Adipocyte (in vitro differentiated cells): ENCODE data around the gene NR2F1.
A peak's percentile ranks its signal among the peaks of the same experiment; 100 is the strongest.

Source experiments
- DNase-seq: peaks from one replicate; pipeline ENCODE4 v3.0.0-alpha.2; 2015; ENCODE audit warnings: low read depth
- H3K27me3 ChIP-seq: replicated peaks from 2 replicates; pipeline ENCODE4 v1.7.0; 2013; ENCODE audit warnings: mild to moderate bottlenecking, low read length, moderate library complexity; ENCODE audit not compliant: control insufficient read depth, insufficient read depth
- H3K36me3 ChIP-seq: 2 replicates; pipeline ENCODE4 v1.7.0; 2013; ENCODE audit warnings: low read length, mild to moderate bottlenecking, moderate library complexity; ENCODE audit not compliant: control insufficient read depth, insufficient read depth, severe bottlenecking
- H3K4me1 ChIP-seq: 2 replicates; pipeline ENCODE4 v1.7.0; 2013; ENCODE audit warnings: mild to moderate bottlenecking, low read length, moderate library complexity; ENCODE audit not compliant: control insufficient read depth, insufficient read depth
- H3K4me3 ChIP-seq: 2 replicates; pipeline ENCODE4 v1.7.0; 2013; ENCODE audit warnings: mild to moderate bottlenecking, low read length, moderate library complexity
- H3K9ac ChIP-seq: 2 replicates; pipeline ENCODE4 v1.7.0; 2013; ENCODE audit warnings: mild to moderate bottlenecking, low read length, moderate library complexity
- H3K9me3 ChIP-seq: 2 replicates; pipeline ENCODE4 v1.7.0; 2013; ENCODE audit warnings: mild to moderate bottlenecking, low read length, moderate library complexity; ENCODE audit not compliant: control insufficient read depth

The NR2F1 gene

DNA sequence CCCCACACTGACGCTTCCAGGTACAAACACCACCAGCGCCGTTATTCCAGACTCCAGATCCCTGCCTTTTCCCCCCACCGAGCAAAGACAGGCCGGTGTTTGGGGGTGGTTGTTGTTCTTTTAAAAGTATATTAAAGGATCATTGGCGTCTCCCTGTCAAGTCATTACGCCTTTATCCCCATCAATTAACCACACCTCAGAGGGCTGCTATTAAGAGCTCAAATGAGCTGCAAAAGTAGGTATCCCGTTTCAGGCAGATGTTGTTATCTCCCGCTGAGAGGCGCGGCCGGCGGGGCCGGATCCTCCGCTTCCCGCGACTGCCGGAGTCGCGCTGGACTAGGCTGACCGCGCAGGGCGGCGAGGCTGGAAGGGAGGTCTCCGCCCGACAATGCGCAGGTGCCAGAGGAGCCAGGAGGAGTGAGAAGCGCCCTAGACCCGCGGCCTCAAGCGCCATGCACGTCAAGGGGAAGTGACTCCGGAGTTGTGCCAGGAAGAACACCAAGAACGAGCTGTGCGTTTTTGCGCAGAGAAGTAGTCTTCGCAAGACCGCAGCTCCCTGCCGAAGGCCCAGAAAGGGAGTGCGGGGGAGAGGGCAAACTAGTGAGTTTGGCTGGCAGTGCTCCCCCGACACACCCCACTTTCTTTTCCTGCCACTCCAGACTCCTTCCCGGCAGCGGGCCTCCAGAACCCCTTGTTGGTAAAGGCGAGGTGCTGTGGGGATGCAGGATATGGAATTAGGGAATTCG lies 10.2 kb upstream of the NR2F1 start:
- no peak for DNase-seq
- Histone ChIP-seq H3K36me3 (no peaks in the 10 kb centered on the region), H3K9ac (no peak overlapping the region), H3K4me3 (peak overlapping the region; percentile 60), H3K27me3 (no peaks in the 10 kb centered on the region), H3K4me1 (no peaks in the 10 kb centered on the region), H3K9me3 (no peaks in the 10 kb centered on the region)

DNA sequence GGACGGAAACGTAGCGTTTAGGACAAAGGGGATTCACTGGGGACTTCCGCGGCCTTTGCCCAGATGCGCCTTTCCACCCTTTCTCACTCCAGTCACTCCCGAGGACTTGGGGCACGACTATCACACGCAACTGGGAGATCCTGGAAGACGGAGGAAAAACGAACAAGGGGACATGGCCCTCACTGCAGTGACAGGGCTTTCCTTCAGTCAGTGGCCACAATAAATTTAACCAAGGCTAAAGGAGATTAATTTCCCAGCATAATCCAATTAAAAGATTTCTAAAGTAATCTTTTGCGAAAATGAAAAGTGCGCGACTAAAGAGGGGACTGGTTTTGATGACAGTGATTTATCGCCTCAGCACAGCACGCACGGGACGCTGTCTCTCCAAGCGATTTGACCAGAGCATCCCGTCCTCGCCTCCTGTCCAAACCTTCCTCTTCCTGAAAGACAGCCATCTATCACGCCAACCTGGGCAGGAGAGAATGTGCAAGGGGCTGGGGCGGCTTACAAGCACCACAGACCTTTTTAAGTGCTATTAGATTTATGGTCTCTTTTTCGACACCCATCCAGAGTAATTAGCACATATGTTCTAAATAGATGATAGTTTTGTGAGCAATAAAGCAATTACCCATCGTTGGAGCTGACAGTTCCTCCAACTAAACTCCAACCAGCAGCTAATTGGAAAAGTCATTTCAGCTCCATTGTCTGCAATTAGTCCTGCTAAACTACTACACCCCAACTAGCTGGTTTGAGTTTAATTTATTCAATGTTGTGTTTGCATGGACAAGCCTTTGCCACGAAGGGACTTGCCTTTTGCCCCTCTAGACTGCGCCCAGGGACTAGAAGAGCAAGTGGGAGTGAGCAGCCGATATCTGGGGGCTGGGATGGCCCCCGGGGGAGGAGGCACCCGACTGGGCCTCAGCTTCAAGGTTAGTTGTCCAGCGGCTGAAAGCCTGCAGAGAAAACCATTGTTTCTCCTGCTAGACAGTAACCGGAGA lies 9.4 kb upstream of the NR2F1 start:
- H3K27me3 ChIP-seq = no peaks in the 10 kb centered on the region
- H3K9me3 ChIP-seq = no peaks in the 10 kb centered on the region
- H3K4me3 ChIP-seq = no peak overlapping the region
- H3K4me1 ChIP-seq = no peaks in the 10 kb centered on the region
- H3K9ac ChIP-seq = no peak overlapping the region
- DNase-seq = no peak
- no peaks in the 10 kb centered on the region for H3K36me3 ChIP-seq

DNA sequence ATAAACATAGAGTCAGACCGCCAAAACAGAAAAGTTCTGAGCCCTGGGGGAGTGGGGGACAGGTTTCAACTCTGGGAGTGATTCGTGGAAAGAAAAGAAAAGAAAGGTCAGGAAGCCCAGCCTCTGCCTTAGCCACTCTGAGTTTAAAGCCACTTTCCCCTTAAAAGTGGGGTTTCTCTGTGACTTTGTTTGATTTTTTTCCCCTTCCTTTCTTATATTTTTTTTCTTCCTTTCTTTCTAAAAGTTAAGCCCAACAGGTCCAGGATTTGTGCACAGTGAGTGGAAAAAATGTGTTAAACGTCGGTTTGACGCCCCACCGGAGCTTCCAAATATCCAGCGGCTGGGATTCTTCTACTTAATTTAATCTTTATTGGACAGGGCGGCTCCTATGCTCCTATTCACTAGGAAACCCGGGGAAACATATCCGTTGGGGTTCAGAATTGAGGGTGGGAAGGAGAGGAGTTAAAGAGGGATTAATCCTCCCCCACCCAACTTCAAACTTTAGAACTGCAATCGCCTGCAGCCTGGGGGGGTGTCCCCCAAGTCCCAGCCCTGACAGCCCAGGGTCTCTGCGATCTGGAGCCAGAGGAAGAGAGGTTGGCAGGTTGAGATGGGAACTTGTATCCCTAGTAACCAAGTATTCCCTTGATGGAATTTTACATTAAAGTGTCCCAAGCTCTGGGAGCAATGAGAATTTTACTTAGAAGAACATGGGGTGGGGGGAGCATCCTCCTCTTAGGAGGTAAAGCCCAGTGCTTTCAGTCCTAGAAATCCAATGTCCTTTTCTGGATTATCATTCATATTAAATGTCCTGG lies 8.3 kb upstream of the NR2F1 start:
- H3K36me3 ChIP-seq = no peaks in the 10 kb centered on the region
- H3K9me3 ChIP-seq = no peaks in the 10 kb centered on the region
- H3K9ac ChIP-seq = no peak overlapping the region
- no peak overlapping the region for H3K4me3 ChIP-seq
- H3K4me1 ChIP-seq = no peaks in the 10 kb centered on the region
- DNase-seq = no peak
- H3K27me3 ChIP-seq = no peaks in the 10 kb centered on the region

DNA sequence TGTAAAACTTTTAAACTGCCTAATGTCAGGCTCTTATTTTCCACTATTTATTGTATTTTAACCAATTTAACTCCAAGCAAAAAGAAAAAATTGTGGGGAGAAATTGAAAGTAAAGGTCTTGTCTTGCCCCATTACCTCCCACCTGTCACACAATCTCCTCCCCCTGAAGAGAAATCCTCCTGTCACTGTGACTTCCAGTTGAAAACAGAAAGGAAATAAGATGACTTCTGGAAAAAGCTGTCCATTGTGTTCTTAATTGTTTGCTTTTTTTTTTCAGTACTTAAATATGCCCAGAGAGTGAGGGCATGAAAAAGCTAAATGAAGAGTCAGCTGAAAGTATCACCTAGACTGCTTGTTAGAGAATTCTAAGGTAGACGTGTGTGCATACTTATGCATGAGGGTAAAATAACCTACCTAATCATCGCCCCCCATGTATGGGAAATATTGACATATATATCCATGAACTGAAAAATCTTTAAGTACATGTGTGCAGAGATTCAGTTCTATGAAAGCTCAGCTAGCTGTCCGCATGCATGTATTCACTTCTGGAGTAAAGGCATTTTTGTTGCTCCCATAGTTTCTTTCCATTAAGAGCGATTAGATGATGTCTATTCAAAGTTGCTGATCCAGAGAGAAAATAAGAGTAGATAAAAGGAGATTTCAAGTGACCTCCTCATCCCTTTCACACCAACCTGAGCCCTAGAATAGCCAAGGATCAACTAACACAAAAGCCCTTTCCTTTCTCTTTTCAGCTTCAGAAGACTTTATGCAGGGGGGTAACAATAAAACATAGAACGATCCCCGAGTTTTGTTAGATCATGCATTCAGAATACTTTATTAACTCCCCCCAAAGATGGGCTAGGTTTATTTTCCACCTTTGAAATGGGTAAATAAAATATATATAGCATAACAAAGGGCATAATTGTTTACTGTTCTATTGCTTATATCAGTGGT lies 7.3 kb upstream of the NR2F1 start:
- no peak for DNase-seq
- Histone ChIP-seq H3K4me1 (no peaks in the 10 kb centered on the region), H3K4me3 (no peak overlapping the region), H3K27me3 (no peaks in the 10 kb centered on the region), H3K36me3 (no peaks in the 10 kb centered on the region), H3K9me3 (no peaks in the 10 kb centered on the region), H3K9ac (no peak overlapping the region)

DNA sequence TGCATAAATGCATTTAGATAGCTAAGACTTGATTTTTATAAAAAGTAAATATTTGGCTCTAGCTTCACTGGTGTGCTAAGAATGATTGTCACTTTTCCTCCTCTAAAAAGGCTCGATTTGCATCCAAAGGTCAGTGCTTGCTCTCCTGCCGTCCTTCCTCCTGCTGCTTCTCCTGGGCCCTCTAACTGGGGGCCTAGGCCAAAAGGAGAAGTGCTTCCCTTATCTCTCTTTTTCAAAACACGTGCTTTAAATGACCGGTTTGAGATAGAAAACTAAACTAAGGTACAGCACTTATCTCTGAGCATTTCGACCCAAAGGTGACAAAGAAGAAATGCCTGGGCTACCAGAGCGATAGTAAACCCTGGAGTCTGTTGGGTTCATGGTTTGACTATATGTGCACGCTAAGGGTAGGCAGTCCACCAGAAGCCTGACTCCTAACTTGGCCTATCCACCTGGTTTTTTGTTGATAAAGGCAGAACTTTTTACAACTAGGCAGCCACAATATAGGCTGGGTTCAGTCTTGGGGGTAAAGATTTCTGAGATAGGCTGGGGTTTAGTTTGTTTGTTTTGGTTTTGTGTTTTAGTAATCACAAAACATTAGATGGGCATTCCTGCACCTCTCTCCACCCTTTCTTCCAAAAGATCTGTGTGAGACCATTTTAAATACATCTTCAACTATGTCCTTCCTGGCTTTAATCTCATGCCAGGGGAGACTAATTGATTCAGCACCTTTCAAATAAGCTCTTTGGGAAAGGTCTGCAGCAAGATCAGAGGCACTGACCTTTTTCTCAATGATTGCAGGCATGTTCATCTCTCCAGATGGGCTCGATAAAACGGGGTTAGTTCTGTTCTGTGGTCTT lies 5.8 kb upstream of the NR2F1 start:
- H3K36me3 ChIP-seq = no peaks in the 10 kb centered on the region
- no peak for DNase-seq
- peaks cover under 1% of the 10 kb centered on the region for H3K4me1 ChIP-seq
- H3K9ac ChIP-seq = no peak overlapping the region
- H3K4me3 ChIP-seq = no peak overlapping the region
- no peaks in the 10 kb centered on the region for H3K27me3 ChIP-seq
- H3K9me3 ChIP-seq = no peaks in the 10 kb centered on the region

DNA sequence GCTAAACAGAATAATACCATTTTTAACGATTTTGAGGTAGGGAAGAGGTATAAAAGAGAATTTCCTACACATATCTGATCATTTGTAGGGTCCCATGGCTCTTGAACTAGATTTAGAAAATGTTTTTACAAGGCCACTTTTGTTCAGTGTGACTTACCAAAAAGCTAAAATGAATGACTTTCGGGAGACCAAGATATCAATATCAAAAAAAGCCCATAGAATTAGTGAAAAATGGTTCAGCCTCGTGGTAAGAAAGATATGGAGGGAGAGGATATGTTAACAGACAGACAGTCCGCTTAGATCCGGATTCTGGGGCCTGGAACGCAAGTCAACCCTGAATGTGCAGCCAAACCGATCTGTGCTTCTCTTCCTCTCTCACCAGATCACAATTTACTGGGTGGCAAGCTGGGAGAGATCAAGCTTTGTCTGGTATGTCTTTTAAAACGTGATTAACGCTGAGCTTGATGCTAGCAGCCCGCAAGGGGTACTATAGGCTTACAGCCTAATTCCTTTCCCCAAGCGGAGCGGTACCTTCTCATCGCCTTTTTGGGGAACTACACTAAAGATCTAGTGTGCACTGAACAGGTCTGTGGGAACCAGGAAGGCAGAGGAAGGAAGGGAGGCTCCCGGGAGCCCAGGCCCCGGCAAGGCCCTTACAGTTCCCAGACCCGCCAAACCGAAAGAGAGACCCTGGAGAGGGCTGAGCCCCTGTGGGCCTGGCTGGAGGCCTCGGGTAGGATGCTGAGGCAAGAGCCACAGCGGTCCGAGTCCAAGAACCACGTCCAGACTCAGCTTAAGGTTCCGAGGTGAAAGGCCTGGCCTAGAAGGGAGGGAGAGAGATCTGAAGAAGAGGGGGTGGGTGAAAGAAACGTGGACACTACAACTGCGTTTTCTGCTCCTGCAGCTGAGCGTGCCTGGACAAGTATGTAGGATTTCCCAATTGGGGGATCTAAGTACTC lies 4.9 kb upstream of the NR2F1 start:
- Histone ChIP-seq H3K27me3 (no peaks in the 10 kb centered on the region), H3K4me3 (peak overlapping the region; percentile 84), H3K9ac (peak overlapping the region; percentile 79), H3K4me1 (peaks cover 4% of the 10 kb centered on the region), H3K9me3 (no peaks in the 10 kb centered on the region), H3K36me3 (no peaks in the 10 kb centered on the region)
- DNase-seq = no peak

DNA sequence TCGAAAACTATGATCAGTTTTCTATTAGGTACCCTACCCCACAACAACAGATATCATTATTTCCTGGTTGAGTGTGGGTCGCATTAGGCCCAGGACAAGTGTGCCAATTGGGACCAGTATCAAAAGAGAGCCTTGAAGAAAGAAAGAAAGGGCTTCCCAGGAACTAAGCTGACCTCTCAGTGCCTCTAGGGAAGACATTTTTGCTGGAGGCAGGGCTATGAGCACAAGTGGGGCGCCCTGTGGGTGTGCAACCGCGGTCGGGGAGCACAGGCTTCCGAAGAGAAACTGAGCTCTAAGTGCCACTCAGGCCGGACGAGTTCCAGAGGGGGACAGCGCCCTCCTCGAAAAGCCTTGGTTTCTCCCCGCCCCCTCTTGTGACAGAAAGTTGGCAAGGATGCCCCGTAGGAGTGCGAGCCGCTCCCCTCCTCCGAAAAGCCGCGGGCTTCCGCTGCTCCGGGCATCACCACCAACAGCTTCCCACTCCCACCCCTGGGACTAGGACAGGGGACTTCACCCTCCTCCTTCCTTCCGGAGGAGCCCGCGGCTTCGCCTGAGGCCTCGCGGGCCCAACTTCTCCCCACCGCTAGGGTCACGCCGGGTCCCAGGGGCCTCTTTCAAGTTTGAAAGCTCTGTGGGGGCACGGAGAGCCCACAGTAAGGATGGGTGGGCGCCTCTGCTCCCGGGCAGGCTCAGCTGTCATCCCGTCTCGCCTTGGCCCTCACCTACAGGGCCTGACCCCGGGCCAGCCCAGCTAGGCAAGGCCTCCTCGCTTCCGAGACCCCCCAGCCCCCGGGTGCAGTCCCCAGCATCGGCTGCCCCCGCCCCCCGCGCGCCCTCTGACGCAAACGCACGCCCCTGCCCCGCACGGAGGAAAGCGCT lies 4.0 kb upstream of the NR2F1 start:
- Histone ChIP-seq H3K9ac (peak overlapping the region; percentile 79), H3K36me3 (no peaks in the 10 kb centered on the region), H3K27me3 (no peaks in the 10 kb centered on the region), H3K4me1 (peaks cover 4% of the 10 kb centered on the region), H3K4me3 (peak overlapping the region; percentile 84), H3K9me3 (no peaks in the 10 kb centered on the region)
- peak; percentile 75 for DNase-seq

DNA sequence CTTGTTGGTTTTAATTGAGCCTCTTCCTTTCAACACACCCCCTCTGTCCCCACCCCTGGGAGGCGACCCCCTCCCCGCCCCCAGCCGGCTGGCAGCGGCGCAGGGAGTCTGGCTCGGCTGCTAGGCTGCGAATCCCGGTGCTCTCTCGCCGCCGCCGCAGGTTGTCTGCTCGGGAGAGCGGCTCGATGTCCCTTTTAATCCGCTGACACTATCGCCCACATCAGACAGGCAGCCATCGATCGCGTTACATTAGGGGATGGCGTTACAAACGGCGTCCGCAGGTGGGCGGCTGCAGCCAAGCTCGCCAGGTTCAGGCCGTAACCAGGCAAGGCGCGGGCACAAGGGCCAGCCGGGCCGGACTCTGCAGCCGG lies 3.3 kb upstream of the NR2F1 start:
- Histone ChIP-seq H3K9me3 (no peaks in the 10 kb centered on the region), H3K4me3 (peak overlapping the region; percentile 93), H3K36me3 (no peaks in the 10 kb centered on the region), H3K27me3 (no peaks in the 10 kb centered on the region), H3K4me1 (peaks cover 4% of the 10 kb centered on the region), H3K9ac (peak overlapping the region; percentile 96)
- DNase-seq = no peak
